ENCODE measurements around the gene SLC17A3. TPM values are rescaled to one million over a fixed set of nuclear protein-coding genes. Genes with fewer than 3 reads are reported as not detected.

Gene SLC17A3
- total RNA-seq, 1 donor from 2014 or later, result 0.34 TPM

- DNase-seq (ENCODE audit: low spot score, unreplicated experiment), result no peak
- no peak overlapping the region for H3K27ac Mint-ChIP-seq
- no peak overlapping the region for H3K4me3 Mint-ChIP-seq (ENCODE audit: low read depth)
- H3K4me1 Mint-ChIP-seq (ENCODE audit: low read depth), result peaks cover 25% of the 10 kb centered on the region
- TF ChIP-seq CTCF (IDR thresholded peaks at IDR 0.05; ENCODE audit: unreplicated experiment), result no peak
- H3K9me3 Mint-ChIP-seq (ENCODE audit: low read depth), result no peaks in the 10 kb centered on the region
- no peaks in the 10 kb centered on the region for H3K27me3 Mint-ChIP-seq
- no peaks in the 10 kb centered on the region for H3K36me3 Mint-ChIP-seq (ENCODE audit: insufficient read depth)
These were observed 41.8 kb downstream of the SLC17A3 start for GRCh38 chr6:25832307-25832662.

- no peaks in the 10 kb centered on the region for H3K9me3 Mint-ChIP-seq (ENCODE audit: low read depth)
- peaks cover 25% of the 10 kb centered on the region for H3K4me1 Mint-ChIP-seq (ENCODE audit: low read depth)
- DNase-seq (ENCODE audit: low spot score, unreplicated experiment), result no peak
- no peaks in the 10 kb centered on the region for H3K27me3 Mint-ChIP-seq
- peak; percentile 34 for TF ChIP-seq CTCF (IDR thresholded peaks at IDR 0.05; ENCODE audit: unreplicated experiment)
- H3K4me3 Mint-ChIP-seq (ENCODE audit: low read depth), result peak within 1 kb of the TSS; percentile 6
- no peak within 1 kb of the TSS for H3K27ac Mint-ChIP-seq
- no peaks in the 10 kb centered on the region for H3K36me3 Mint-ChIP-seq (ENCODE audit: insufficient read depth)
These were observed 42.3 kb downstream of the SLC17A3 start, which contains the start of gene SLC17A1 for GRCh38 chr6:25831532-25832306. TSS of gene SLC17A1 (minus strand) at chr6:25832052. CDS start at chr6:25830557, 1,495 bp downstream.

GRCh38 chr6:25830458-25830857, 43.6 kb downstream of the SLC17A3 start:
- H3K27ac Mint-ChIP-seq, result no peak overlapping the region
- H3K36me3 Mint-ChIP-seq (ENCODE audit: insufficient read depth), result no peaks in the 10 kb centered on the region
- H3K4me1 Mint-ChIP-seq (ENCODE audit: low read depth), result peaks cover 25% of the 10 kb centered on the region
- no peak overlapping the region for H3K4me3 Mint-ChIP-seq (ENCODE audit: low read depth)
- no peak for TF ChIP-seq CTCF (IDR thresholded peaks at IDR 0.05; ENCODE audit: unreplicated experiment)
- no peaks in the 10 kb centered on the region for H3K27me3 Mint-ChIP-seq
- no peak for DNase-seq (ENCODE audit: low spot score, unreplicated experiment)
- peaks cover 3% of the 10 kb centered on the region for H3K9me3 Mint-ChIP-seq (ENCODE audit: low read depth)

- Mint-ChIP-seq H3K4me1 (ENCODE audit: low read depth) (peaks cover 25% of the 10 kb centered on the region), H3K27ac (no peak overlapping the region)
These were observed 44.7 kb downstream of the SLC17A3 start for GRCh38 chr6:25829375-25829774.

GRCh38 chr6:25821341-25821740, 52.7 kb downstream of the SLC17A3 start:
- Mint-ChIP-seq H3K4me3 (ENCODE audit: low read depth) (no peak overlapping the region), H3K27ac (no peak overlapping the region), H3K9me3 (ENCODE audit: low read depth) (peaks cover 7% of the 10 kb centered on the region), H3K36me3 (ENCODE audit: insufficient read depth) (no peaks in the 10 kb centered on the region), H3K27me3 (no peaks in the 10 kb centered on the region), H3K4me1 (ENCODE audit: low read depth) (no peaks in the 10 kb centered on the region)
- DNase-seq (ENCODE audit: low spot score, unreplicated experiment), result no peak
- TF ChIP-seq CTCF (IDR thresholded peaks at IDR 0.05; ENCODE audit: unreplicated experiment), result no peak

More at GRCh38 chr6:25829375-25829774, 44.7 kb downstream of the SLC17A3 start:
- no peak for TF ChIP-seq CTCF (IDR thresholded peaks at IDR 0.05; ENCODE audit: unreplicated experiment)
- Mint-ChIP-seq H3K27me3 (no peaks in the 10 kb centered on the region), H3K9me3 (ENCODE audit: low read depth) (peaks cover 4% of the 10 kb centered on the region), H3K4me3 (ENCODE audit: low read depth) (no peak overlapping the region), H3K36me3 (ENCODE audit: insufficient read depth) (no peaks in the 10 kb centered on the region)
- no peak for DNase-seq (ENCODE audit: low spot score, unreplicated experiment)
